HepG2 (cell line): ENCODE data around the gene TBC1D5.

ENCODE experiments used
- CTCF ChIP-seq: sonication (generic); formaldehyde crosslinking; IDR thresholded peaks from 2 replicates; pipeline ENCODE4 v1.5.0; 2020; ENCODE audit warnings: mild to moderate bottlenecking, missing genetic modification reagents, moderate library complexity
- JUN ChIP-seq: sonication (generic); formaldehyde crosslinking; IDR thresholded peaks from 2 replicates; pipeline ENCODE4 v1.4.0; 2020; ENCODE audit warnings: mild to moderate bottlenecking, missing genetic modification reagents

DNA sequence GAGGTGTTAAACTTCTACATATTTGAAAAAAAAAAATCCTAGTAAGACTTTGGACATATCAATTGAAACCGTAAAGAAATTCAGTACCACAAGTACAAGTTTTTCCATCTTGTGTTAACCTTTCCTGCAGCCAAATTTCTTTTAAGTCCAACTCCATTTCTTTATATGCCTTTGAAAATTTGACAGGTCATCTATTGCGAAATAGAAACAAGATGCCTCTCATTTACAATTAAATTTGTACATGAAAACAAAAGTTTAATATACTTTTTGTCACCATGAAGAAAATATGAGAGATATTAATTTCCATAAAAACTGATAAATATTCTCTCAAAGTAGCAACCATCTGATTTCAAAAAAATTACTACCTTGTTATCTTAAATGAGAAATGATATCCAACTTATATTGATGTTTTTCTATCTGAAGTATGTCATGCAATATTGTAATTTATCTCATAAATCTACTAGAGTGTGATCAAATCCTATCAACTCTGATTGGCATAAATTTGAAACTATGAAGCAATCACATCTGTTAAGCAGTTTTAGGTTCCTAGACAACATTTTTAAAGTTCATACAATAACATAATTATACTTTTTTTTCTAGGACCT, 68.2 kb downstream of the TBC1D5 start:
- TF ChIP-seq JUN (CRISPR knock-in tag), result no peak
- TF ChIP-seq CTCF, result no peak
